NK-92 treated with Interleukin-12 subunit alpha and Interleukin-12 subunit beta, amount 100 ng/mL, for 24 hours (cell line): Measurements from ENCODE around the gene NUBP1.
"Not testable (repeated sequence)": the region's sequence is repeated elsewhere in the genome, so short reads cannot be mapped to it uniquely, and the experiment has no call there.

Source experiments
- DNase-seq: peaks from one replicate; lab custom pipeline; 2025; lab: John Stamatoyannopoulos, UW

NUBP1 gene

GRCh38 chr16:10751291-10751697, 7.7 kb downstream of the NUBP1 start:
- no peak for DNase-seq

- DNase-seq = no peak
Observed at GRCh38 chr16:10752843-10753523, 9.3 kb downstream of the NUBP1 start.

- no peak for DNase-seq
Observed at GRCh38 chr16:10753670-10754069, 10.0 kb downstream of the NUBP1 start.

- DNase-seq = no peak
Observed at GRCh38 chr16:10754941-10755340, 11.3 kb downstream of the NUBP1 start.

GRCh38 chr16:10756574-10756973, 12.9 kb downstream of the NUBP1 start:
- DNase-seq = no peak

GRCh38 chr16:10760858-10761257, 17.2 kb downstream of the NUBP1 start:
- DNase-seq = no peak

GRCh38 chr16:10761373-10761772, 17.7 kb downstream of the NUBP1 start:
- no peak for DNase-seq

GRCh38 chr16:10762336-10763016, 18.8 kb downstream of the NUBP1 start:
- no peak for DNase-seq

- no peak for DNase-seq
Observed at GRCh38 chr16:10763456-10763855, 19.8 kb downstream of the NUBP1 start.

- DNase-seq = peak; percentile 79
Observed at GRCh38 chr16:10765772-10766171, 22.1 kb downstream of the NUBP1 start.

GRCh38 chr16:10767127-10767526, 23.5 kb downstream of the NUBP1 start:
- DNase-seq = no peak

- no peak for DNase-seq
Observed at GRCh38 chr16:10769381-10769780, 25.7 kb downstream of the NUBP1 start.

GRCh38 chr16:10770907-10771306, 27.3 kb downstream of the NUBP1 start:
- DNase-seq = peak; percentile 61

- DNase-seq = no peak
Observed at GRCh38 chr16:10776280-10776679, 32.6 kb downstream of the NUBP1 start.

- DNase-seq = not testable (repeated sequence)
Observed at GRCh38 chr16:10776923-10777322, 33.3 kb downstream of the NUBP1 start.

GRCh38 chr16:10777356-10777755, 33.7 kb downstream of the NUBP1 start:
- DNase-seq = no peak

GRCh38 chr16:10779908-10780307, 36.3 kb downstream of the NUBP1 start:
- DNase-seq = not testable (repeated sequence)

- no peak for DNase-seq
Observed at GRCh38 chr16:10780628-10781027, 37.0 kb downstream of the NUBP1 start.

- DNase-seq = no peak
Observed at GRCh38 chr16:10782628-10783027, 39.0 kb downstream of the NUBP1 start.

- no peak for DNase-seq
Observed at GRCh38 chr16:10787304-10787703, 43.7 kb downstream of the NUBP1 start.

- not testable (repeated sequence) for DNase-seq
Observed at GRCh38 chr16:10788630-10789029, 45.0 kb downstream of the NUBP1 start.

GRCh38 chr16:10791048-10791447, 47.4 kb downstream of the NUBP1 start:
- no peak for DNase-seq

GRCh38 chr16:10799736-10800135, 56.1 kb downstream of the NUBP1 start:
- DNase-seq = no peak

GRCh38 chr16:10805334-10805733, 61.7 kb downstream of the NUBP1 start:
- no peak for DNase-seq
